Urinary bladder (tissue), 4 donors: Measurements from ENCODE around the gene OR14A16. TPM values are rescaled to one million over a fixed set of nuclear protein-coding genes. Genes with fewer than 3 reads are reported as not detected.

Experiments used
- DNase-seq: peaks from one replicate; pipeline ENCODE4 v3.0.0-alpha.2; 2015; ENCODE audit errors: extremely low spot score
- H3K27ac ChIP-seq: one replicate; pipeline ENCODE4 v1.5.1; 2013; ENCODE audit warnings: low read depth, mild to moderate bottlenecking, moderate library complexity
- H3K36me3 ChIP-seq: one replicate; pipeline ENCODE4 v1.6.1; 2013; ENCODE audit warnings: mild to moderate bottlenecking, moderate library complexity; ENCODE audit not compliant: insufficient read depth
- H3K4me1 ChIP-seq: one replicate; pipeline ENCODE4 v1.6.1; 2013; ENCODE audit warnings: mild to moderate bottlenecking, moderate library complexity; ENCODE audit not compliant: insufficient read depth
- H3K4me3 ChIP-seq: one replicate; pipeline ENCODE4 v1.5.1; 2013; ENCODE audit warnings: low read depth, low read length
- WGBS: extraction: QIAGEN DNeasy Blood & Tissue Kit; methylation state at CpG from one replicate; pipeline ENCODE4 v1.1.7; 2013; 5-methylcytosine and 5-hydroxymethylcytosine counted together
- polyA plus RNA-seq: library from polyadenylated mRNA; stranded (reverse); fragments of 200-250 nt; gene quantifications from one replicate; pipeline ENCODE4 v1.2.3, GENCODE V29; 2013
- total RNA-seq: library from RNA; depleted of rRNA; stranded (reverse); fragments of >200 nt; gene quantifications from one replicate; pipeline ENCODE4 v1.2.3, GENCODE V29; 2014
- donor health status: healthy with polysubstance abuse.
- donor health status: healthy.

OR14A16 gene
- total RNA-seq (not detected), polyA plus RNA-seq (not detected)

- no peak within 1 kb of the TSS for H3K27ac ChIP-seq
- no peak within 1 kb of the TSS for H3K4me3 ChIP-seq
- no peaks in the 10 kb centered on the region for H3K36me3 ChIP-seq
- DNase-seq, result no peak
- WGBS, result 54% methylated on average over 6 of the region's 6 CpGs
- H3K4me1 ChIP-seq, result no peaks in the 10 kb centered on the region
Measured at GRCh38 chr1:247824023-247824422, at the start of gene OR14A16. OR14A16 (minus strand) TSS chr1:247824119; CDS start chr1:247815729, 8,390 bp downstream.

GRCh38 chr1:247865416-247865815, 41.5 kb upstream of the OR14A16 start:
- no peak for DNase-seq
- 43% methylated on average over 6 of the region's 6 CpGs for WGBS
- no peaks in the 10 kb centered on the region for H3K36me3 ChIP-seq

GRCh38 chr1:247864644-247865043, 40.7 kb upstream of the OR14A16 start:
- H3K36me3 ChIP-seq, result no peaks in the 10 kb centered on the region
- H3K4me3 ChIP-seq, result no peak overlapping the region
- 86% methylated on average over 17 of the region's 17 CpGs for WGBS
- DNase-seq, result no peak
- no peaks in the 10 kb centered on the region for H3K4me1 ChIP-seq
- no peak overlapping the region for H3K27ac ChIP-seq

More at GRCh38 chr1:247865416-247865815, 41.5 kb upstream of the OR14A16 start:
- Histone ChIP-seq H3K4me1 (no peaks in the 10 kb centered on the region), H3K4me3 (no peak overlapping the region), H3K27ac (no peak overlapping the region)

GRCh38 chr1:247862756-247863155, 38.8 kb upstream of the OR14A16 start:
- Histone ChIP-seq H3K4me3 (no peak overlapping the region), H3K36me3 (no peaks in the 10 kb centered on the region), H3K27ac (no peak overlapping the region), H3K4me1 (no peaks in the 10 kb centered on the region)
- WGBS, result 83% methylated on average over 4 of the region's 4 CpGs
- DNase-seq, result no peak

- no peak overlapping the region for H3K4me3 ChIP-seq
- no peaks in the 10 kb centered on the region for H3K36me3 ChIP-seq
- no peak for DNase-seq
- no peak overlapping the region for H3K27ac ChIP-seq
- no peaks in the 10 kb centered on the region for H3K4me1 ChIP-seq
- 42% methylated on average over 15 of the region's 15 CpGs for WGBS
Measured at GRCh38 chr1:247857985-247858619, 34.2 kb upstream of the OR14A16 start.

- WGBS, result 1% methylated on average over 109 of the region's 109 CpGs
- peak within 1 kb of the TSS; percentile 14 for H3K4me3 ChIP-seq
- DNase-seq, result peak; percentile 2
- no peak within 1 kb of the TSS for H3K27ac ChIP-seq
- no peaks in the 10 kb centered on the region for H3K4me1 ChIP-seq
- no peaks in the 10 kb centered on the region for H3K36me3 ChIP-seq
Measured at GRCh38 chr1:247857069-247857984, 33.4 kb upstream of the OR14A16 start, which contains the start of gene TRIM58. TRIM58 (plus strand) TSS chr1:247857187; CDS start chr1:247857247, 60 bp downstream.

GRCh38 chr1:247855911-247856310, 32.0 kb upstream of the OR14A16 start:
- Histone ChIP-seq H3K4me1 (no peaks in the 10 kb centered on the region), H3K4me3 (no peak overlapping the region), H3K36me3 (no peaks in the 10 kb centered on the region), H3K27ac (no peak overlapping the region)
- WGBS, result 87% methylated on average over 4 of the region's 4 CpGs
- no peak for DNase-seq

- H3K4me1 ChIP-seq, result no peaks in the 10 kb centered on the region
- H3K4me3 ChIP-seq, result no peak overlapping the region
- 80% methylated on average over 14 of the region's 14 CpGs for WGBS
- no peak overlapping the region for H3K27ac ChIP-seq
- no peaks in the 10 kb centered on the region for H3K36me3 ChIP-seq
- DNase-seq, result no peak
Measured at GRCh38 chr1:247854899-247855545, 31.1 kb upstream of the OR14A16 start.

GRCh38 chr1:247849616-247850015, 25.7 kb upstream of the OR14A16 start:
- H3K4me3 ChIP-seq, result no peak overlapping the region
- no peak for DNase-seq
- H3K36me3 ChIP-seq, result no peaks in the 10 kb centered on the region
- 84% methylated on average over 1 of the region's 1 CpG for WGBS
- H3K27ac ChIP-seq, result no peak overlapping the region
- no peaks in the 10 kb centered on the region for H3K4me1 ChIP-seq

GRCh38 chr1:247848346-247848745, 24.4 kb upstream of the OR14A16 start:
- no peak for DNase-seq
- Histone ChIP-seq H3K4me3 (no peak overlapping the region), H3K27ac (no peak overlapping the region), H3K36me3 (no peaks in the 10 kb centered on the region), H3K4me1 (no peaks in the 10 kb centered on the region)
- 75% methylated on average over 7 of the region's 7 CpGs for WGBS

GRCh38 chr1:247845693-247846017, 21.7 kb upstream of the OR14A16 start:
- no peaks in the 10 kb centered on the region for H3K4me1 ChIP-seq
- no peak overlapping the region for H3K4me3 ChIP-seq
- DNase-seq, result no peak
- no peaks in the 10 kb centered on the region for H3K36me3 ChIP-seq
- H3K27ac ChIP-seq, result no peak overlapping the region
- 58% methylated on average over 5 of the region's 5 CpGs for WGBS

GRCh38 chr1:247845011-247845692, 21.2 kb upstream of the OR14A16 start:
- H3K4me1 ChIP-seq, result no peaks in the 10 kb centered on the region
- H3K27ac ChIP-seq, result no peak overlapping the region
- WGBS, result 67% methylated on average over 12 of the region's 12 CpGs
- no peaks in the 10 kb centered on the region for H3K36me3 ChIP-seq
- no peak overlapping the region for H3K4me3 ChIP-seq
- DNase-seq, result no peak

GRCh38 chr1:247843411-247843810, 19.5 kb upstream of the OR14A16 start:
- Histone ChIP-seq H3K27ac (no peak overlapping the region), H3K4me3 (no peak overlapping the region), H3K36me3 (no peaks in the 10 kb centered on the region), H3K4me1 (no peaks in the 10 kb centered on the region)
- 82% methylated on average over 2 of the region's 2 CpGs for whole genome bisulfite sequencing
- no peak for DNase-seq
